ENCODE measurements around the gene ZNF100. TPM values are rescaled to one million over a fixed set of nuclear protein-coding genes. Genes with fewer than 3 reads are reported as not detected.
"Not testable (repeated sequence)": the region's sequence is repeated elsewhere in the genome, so short reads cannot be mapped to it uniquely, and the experiment has no call there.

The ZNF100 gene
- total RNA-seq, 2 experiments from 2014 or later = 19.1 to 38.5 TPM

- TF ChIP-seq CTCF (conservative IDR thresholded peaks at IDR 0.05; ENCODE audit: low read length) = no peak
- no peak for TF ChIP-seq EZH2phosphoT487 (IDR thresholded peaks at IDR 0.05; ENCODE audit: borderline replicate concordance, low read depth, low read length)
- Histone ChIP-seq H4K20me1 (ENCODE audit: insufficient read depth, low read length) (no peaks in the 10 kb centered on the region), H2AFZ (ENCODE audit: low read length) (no peak overlapping the region), H3K9me3 (ENCODE audit: low read length) (0 out of 2 replicates have a peak, but pooled peaks cover 12% of the 10 kb centered on the region), H3K4me3 (ENCODE audit: low read depth, low read length, poor library complexity, severe bottlenecking) (no peak overlapping the region), H3K9me2 (ENCODE audit: insufficient read depth, low read length) (no peaks in the 10 kb centered on the region), H3K36me3 (ENCODE audit: insufficient read depth, low read length) (no peaks in the 10 kb centered on the region; the same call in 1 of the 2 replicates), H3K4me1 (ENCODE audit: insufficient read depth, low read length, poor library complexity, severe bottlenecking) (no peaks in the 10 kb centered on the region), H3K27ac (ENCODE audit: low read depth, low read length, poor library complexity, severe bottlenecking) (no peak overlapping the region), H3K79me2 (ENCODE audit: insufficient read depth, low read depth, low read length) (no peaks in the 10 kb centered on the region), H3K4me2 (ENCODE audit: low read length) (no peak overlapping the region)
- intact Hi-C loops (cut with micrococcal nuclease; ENCODE audit: unreplicated experiment) = no loop called here
- TSS peak; percentile 27 for BruUV-seq (replicated peaks)
- CTCF ChIA-PET (ENCODE audit: unreplicated experiment) = no interaction called here
- POLR2A ChIA-PET = interaction anchor here (1.7 kb wide), 1 partner anchor 9 kb away, joined by 5 read pairs; no protein-coding TSS in a partner anchor
- DNase-seq (ENCODE audit: low spot score) = no peak
Observed at GRCh38 chr19:21713761-21714160, 53.6 kb downstream of the ZNF100 start.

DNA sequence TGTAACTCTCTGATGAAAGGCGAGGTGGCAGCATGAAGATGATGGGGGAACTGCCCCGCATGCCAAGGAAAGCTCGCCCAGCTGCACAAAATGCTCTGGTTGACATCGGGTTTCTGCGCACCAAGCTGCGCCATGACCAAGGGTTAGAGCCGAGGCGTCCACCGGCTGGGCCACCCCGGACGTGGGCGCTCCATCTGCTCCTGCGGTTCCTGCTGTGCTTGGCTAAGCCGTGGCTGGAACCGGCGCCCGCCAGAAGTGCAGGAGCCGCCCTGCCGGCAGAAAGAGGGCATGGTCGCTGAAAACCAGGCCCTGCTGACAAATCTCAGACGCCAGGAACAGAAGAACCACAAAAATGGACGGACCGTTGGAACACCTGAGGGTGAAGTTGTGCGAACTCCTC lies 57.9 kb downstream of the ZNF100 start:
- H3K4me2 ChIP-seq (ENCODE audit: low read length) = no peak overlapping the region
- H2AFZ ChIP-seq (ENCODE audit: low read length) = no peak overlapping the region
- no peak overlapping the region for H3K4me3 ChIP-seq (ENCODE audit: low read depth, low read length, poor library complexity, severe bottlenecking)
- ChIA-PET CTCF (ENCODE audit: unreplicated experiment) (no interaction called here), POLR2A (no interaction called here)
- no peaks in the 10 kb centered on the region for H3K9me2 ChIP-seq (ENCODE audit: insufficient read depth, low read length)
- no peaks in the 10 kb centered on the region for H3K36me3 ChIP-seq (ENCODE audit: insufficient read depth, low read length)
- H3K9me3 ChIP-seq (ENCODE audit: low read length) = no peaks in the 10 kb centered on the region
- no peak overlapping the region for H3K27ac ChIP-seq (ENCODE audit: low read depth, low read length, poor library complexity, severe bottlenecking)
- H3K4me1 ChIP-seq (ENCODE audit: insufficient read depth, low read length, poor library complexity, severe bottlenecking) = no peaks in the 10 kb centered on the region
- H3K79me2 ChIP-seq (ENCODE audit: insufficient read depth, low read depth, low read length) = no peaks in the 10 kb centered on the region
- no peak for DNase-seq (ENCODE audit: low spot score)
- no TSS peak for BruUV-seq (replicated peaks)
- no peak for TF ChIP-seq CTCF (conservative IDR thresholded peaks at IDR 0.05; ENCODE audit: low read length)
- TF ChIP-seq EZH2phosphoT487 (IDR thresholded peaks at IDR 0.05; ENCODE audit: borderline replicate concordance, low read depth, low read length) = no peak
- intact Hi-C loops (cut with micrococcal nuclease; ENCODE audit: unreplicated experiment) = no loop called here
- H4K20me1 ChIP-seq (ENCODE audit: insufficient read depth, low read length) = no peaks in the 10 kb centered on the region

GRCh38 chr19:21707878-21708277 lies 59.5 kb downstream of the ZNF100 start:
- BruUV-seq (replicated peaks); H3K9me3 ChIP-seq (ENCODE audit: low read length); POLR2A ChIA-PET; H3K36me3 ChIP-seq (ENCODE audit: insufficient read depth, low read length); H3K4me3 ChIP-seq (ENCODE audit: low read depth, low read length, poor library complexity, severe bottlenecking); H4K20me1 ChIP-seq (ENCODE audit: insufficient read depth, low read length); H3K4me2 ChIP-seq (ENCODE audit: low read length); intact Hi-C loops (cut with micrococcal nuclease; ENCODE audit: unreplicated experiment); CTCF ChIA-PET (ENCODE audit: unreplicated experiment); H3K4me1 ChIP-seq (ENCODE audit: insufficient read depth, low read length, poor library complexity, severe bottlenecking); DNase-seq (ENCODE audit: low spot score); H3K27ac ChIP-seq (ENCODE audit: low read depth, low read length, poor library complexity, severe bottlenecking); H3K9me2 ChIP-seq (ENCODE audit: insufficient read depth, low read length); H3K79me2 ChIP-seq (ENCODE audit: insufficient read depth, low read depth, low read length); H2AFZ ChIP-seq (ENCODE audit: low read length): not testable (repeated sequence)

Measured in OCI-LY7 (cell line).